Measurements from ENCODE around the gene RASSF4. TPM values are rescaled to one million over a fixed set of nuclear protein-coding genes. Genes with fewer than 3 reads are reported as not detected.

The RASSF4 gene
- total and polyA plus RNA-seq, 9 of the 15 experiments (the other 6 are each of a cell fraction or from before 2014, with no cell fraction given), result 0.01 to 0.62 (median 0.11) TPM; not detected in 3

GRCh38 chr10:45000752-45001380 is 41.3 kb downstream of the RASSF4 start, which contains the start of gene ZNF22 (continued):
- no peak for TF ChIP-seq CHD7 (IDR thresholded peaks at IDR 0.05; ENCODE audit: low read depth, low read length)
- TF ChIP-seq ZBTB26 (CRISPR knock-in tag; IDR thresholded peaks at IDR 0.05), result 0 out of 2 replicates have a peak, but pooled peaks have one; percentile 62
- TF ChIP-seq, protein P1, sequence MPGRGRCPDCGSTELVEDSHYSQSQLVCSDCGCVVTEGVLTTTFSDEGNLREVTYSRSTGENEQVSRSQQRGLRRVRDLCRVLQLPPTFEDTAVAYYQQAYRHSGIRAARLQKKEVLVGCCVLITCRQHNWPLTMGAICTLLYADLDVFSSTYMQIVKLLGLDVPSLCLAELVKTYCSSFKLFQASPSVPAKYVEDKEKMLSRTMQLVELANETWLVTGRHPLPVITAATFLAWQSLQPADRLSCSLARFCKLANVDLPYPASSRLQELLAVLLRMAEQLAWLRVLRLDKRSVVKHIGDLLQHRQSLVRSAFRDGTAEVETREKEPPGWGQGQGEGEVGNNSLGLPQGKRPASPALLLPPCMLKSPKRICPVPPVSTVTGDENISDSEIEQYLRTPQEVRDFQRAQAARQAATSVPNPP (IDR thresholded peaks at IDR 0.05; ENCODE audit: borderline replicate concordance, insufficient read depth, insufficient read length), result no peak
- TF ChIP-seq CUX1 (CRISPR knock-in tag; IDR thresholded peaks at IDR 0.05), result peak; percentile 88; the same call in 1 of the 2 replicates
